ENCODE results near the gene SLC27A5.

- TF ChIP-seq ARNT (IDR thresholded peaks at IDR 0.05) (no peak), SP1 (IDR thresholded peaks at IDR 0.05) (no peak), FOXM1 (IDR thresholded peaks at IDR 0.05; ENCODE audit: borderline replicate concordance) (no peak), BHLHE40 (IDR thresholded peaks at IDR 0.05; ENCODE audit: borderline replicate concordance) (no peak), TARDBP (IDR thresholded peaks at IDR 0.05) (no peak), FOXK2 (IDR thresholded peaks at IDR 0.05) (no peak), SUZ12 (IDR thresholded peaks at IDR 0.05) (no peak)
- TF ChIP-seq, protein P1, sequence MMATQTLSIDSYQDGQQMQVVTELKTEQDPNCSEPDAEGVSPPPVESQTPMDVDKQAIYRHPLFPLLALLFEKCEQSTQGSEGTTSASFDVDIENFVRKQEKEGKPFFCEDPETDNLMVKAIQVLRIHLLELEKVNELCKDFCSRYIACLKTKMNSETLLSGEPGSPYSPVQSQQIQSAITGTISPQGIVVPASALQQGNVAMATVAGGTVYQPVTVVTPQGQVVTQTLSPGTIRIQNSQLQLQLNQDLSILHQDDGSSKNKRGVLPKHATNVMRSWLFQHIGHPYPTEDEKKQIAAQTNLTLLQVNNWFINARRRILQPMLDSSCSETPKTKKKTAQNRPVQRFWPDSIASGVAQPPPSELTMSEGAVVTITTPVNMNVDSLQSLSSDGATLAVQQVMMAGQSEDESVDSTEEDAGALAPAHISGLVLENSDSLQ (IDR thresholded peaks at IDR 0.05) = no peak
Measured at GRCh38 chr19:58510084-58510862, 1.5 kb downstream of the SLC27A5 start.

All from HEK293T (cell line).